Measurements from ENCODE around the gene PCDHA12. TPM values are rescaled to one million over a fixed set of nuclear protein-coding genes. Genes with fewer than 3 reads are reported as not detected.
"Not testable (repeated sequence)": the region's sequence is repeated elsewhere in the genome, so short reads cannot be mapped to it uniquely, and the experiment has no call there.

PCDHA12 gene
- total and polyA plus RNA-seq, 7 experiments from 2014 or later = not detected

DNA sequence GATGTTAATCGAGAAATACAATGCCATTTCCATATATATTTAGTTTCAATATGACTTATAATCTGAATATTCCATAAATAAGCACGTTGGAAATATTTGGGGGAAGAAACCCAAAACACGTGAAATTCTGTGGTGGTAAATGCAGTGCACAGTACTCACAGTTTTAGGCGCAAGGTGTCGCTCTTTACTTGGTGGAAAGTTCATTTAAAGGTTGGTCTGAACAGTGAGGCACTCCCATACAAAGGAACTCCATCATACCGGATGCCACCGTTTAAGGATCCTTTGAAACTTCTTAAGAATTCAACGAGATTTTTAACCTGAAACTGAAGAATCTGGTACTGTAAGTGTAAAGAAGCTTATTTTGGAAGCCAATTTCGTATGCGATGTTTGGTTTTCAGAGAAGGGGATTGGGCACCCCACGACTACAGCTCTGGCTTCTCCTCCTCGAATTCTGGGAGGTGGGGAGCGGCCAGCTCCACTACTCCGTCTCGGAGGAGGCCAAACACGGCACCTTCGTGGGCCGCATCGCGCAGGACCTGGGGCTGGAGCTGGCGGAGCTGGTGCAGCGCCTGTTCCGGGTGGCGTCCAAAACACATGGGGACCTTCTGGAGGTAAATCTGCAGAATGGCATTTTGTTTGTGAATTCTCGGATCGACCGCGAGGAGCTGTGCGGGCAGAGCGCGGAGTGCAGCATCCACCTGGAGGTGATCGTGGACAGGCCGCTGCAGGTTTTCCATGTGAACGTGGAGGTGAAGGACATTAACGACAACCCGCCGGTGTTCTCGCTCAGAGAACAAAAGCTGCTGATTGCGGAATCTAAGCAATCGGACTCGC lies 6.2 kb upstream of the PCDHA12 start, which contains the start of gene PCDHA11:
TSS of gene PCDHA11 (plus strand) at position 237 of the 834 bp plus-strand sequence. CDS start at position 384, 147 bp downstream.
- Histone ChIP-seq H3K36me3 (ENCODE audit: control insufficient read depth in 2 of 3, insufficient read depth in 3 of 3, low read length in 3 of 3) (no peaks in the 10 kb centered on the region), H3K4me1 (ENCODE audit: control insufficient read depth in 2 of 2, insufficient read depth in 2 of 2, low read length in 2 of 2) (no peaks in the 10 kb centered on the region), H3K9me3 (ENCODE audit: control insufficient read depth in 2 of 3, low read length in 3 of 3) (peaks cover 0 to 19% (median 0%) of the 10 kb centered on the region in 3 experiments), H3K4me3 (ENCODE audit: low read length) (no peak within 1 kb of the TSS), H3K27ac (ENCODE audit: low read depth, low read length) (no peak within 1 kb of the TSS), H3K27me3 (ENCODE audit: control insufficient read depth in 2 of 2, insufficient read depth in 2 of 2, low read length in 2 of 2) (peaks cover 0 to 16% of the 10 kb centered on the region in 2 donors)
- Mint-ChIP-seq H3K27ac (peak within 1 kb of the TSS in 1 of 9 donors; percentile 33), H3K9me3 (peaks cover 0 to 63% (median 21%) of the 10 kb centered on the region in 11 donors), H3K27me3 (peaks cover 0 to 61% (median 43%) of the 10 kb centered on the region in 5 donors), H3K36me3 (peaks cover 0 to 14% (median 2%) of the 10 kb centered on the region in 5 donors), H3K4me1 (no peaks in the 10 kb centered on the region), H3K4me3 (peak within 1 kb of the TSS in 1 of 10 donors; percentile 20)
- ChIA-PET CTCF (no interaction called here), POLR2A (no interaction called here)
- intact Hi-C loops (cut with micrococcal nuclease) = no loop called here
- DNase-seq = no peak
- no peak for ATAC-seq

GRCh38 chr5:140869555-140869886 lies 5.6 kb upstream of the PCDHA12 start:
- H3K9me3 Mint-ChIP-seq = peaks cover 0 to 65% (median 23%) of the 10 kb centered on the region in 11 donors
- peaks cover 0 to 63% (median 45%) of the 10 kb centered on the region in 5 donors for H3K27me3 Mint-ChIP-seq
- peaks cover 0 to 16% of the 10 kb centered on the region in 2 donors for H3K27me3 ChIP-seq (ENCODE audit: control insufficient read depth in 2 of 2, insufficient read depth in 2 of 2, low read length in 2 of 2)
- H3K4me1 ChIP-seq (ENCODE audit: control insufficient read depth in 2 of 2, insufficient read depth in 2 of 2, low read length in 2 of 2) = no peaks in the 10 kb centered on the region
- intact Hi-C loops (cut with micrococcal nuclease) = no loop called here
- ChIA-PET CTCF (no interaction called here), POLR2A (no interaction called here)
- H3K27ac Mint-ChIP-seq = peak overlapping the region in 1 of 9 donors; percentile 33
- H3K4me3 ChIP-seq (ENCODE audit: low read length) = no peak overlapping the region
- ATAC-seq = no peak
- no peaks in the 10 kb centered on the region for H3K4me1 Mint-ChIP-seq
- H3K36me3 ChIP-seq (ENCODE audit: control insufficient read depth in 2 of 3, insufficient read depth in 3 of 3, low read length in 3 of 3) = no peaks in the 10 kb centered on the region
- peaks cover 0 to 19% (median 0%) of the 10 kb centered on the region in 3 experiments for H3K9me3 ChIP-seq (ENCODE audit: control insufficient read depth in 2 of 3, low read length in 3 of 3)
- peak overlapping the region in 1 of 10 donors; percentile 20 for H3K4me3 Mint-ChIP-seq
- H3K36me3 Mint-ChIP-seq = peaks cover 0 to 11% (median 2%) of the 10 kb centered on the region in 5 donors
- H3K27ac ChIP-seq (ENCODE audit: low read depth, low read length) = no peak overlapping the region
- no peak for DNase-seq

GRCh38 chr5:140870221-140871201 lies 4.6 kb upstream of the PCDHA12 start:
- DNase-seq (no peak), ATAC-seq (no peak)
- intact Hi-C loops (cut with micrococcal nuclease) = no loop called here
- ChIA-PET POLR2A (no interaction called here), CTCF (no interaction called here)
- Mint-ChIP-seq H3K27ac (no peak overlapping the region), H3K27me3 (peaks cover 0 to 69% (median 50%) of the 10 kb centered on the region in 5 donors), H3K36me3 (peaks cover 0 to 10% (median 2%) of the 10 kb centered on the region in 5 donors), H3K4me3 (no peak overlapping the region), H3K4me1 (no peaks in the 10 kb centered on the region), H3K9me3 (peaks cover 0 to 71% (median 28%) of the 10 kb centered on the region in 11 donors)
- H3K27me3 ChIP-seq (ENCODE audit: control insufficient read depth in 2 of 2, insufficient read depth in 2 of 2, low read length in 2 of 2) = peaks cover 0 to 10% of the 10 kb centered on the region in 2 donors
- no peaks in the 10 kb centered on the region for H3K4me1 ChIP-seq (ENCODE audit: control insufficient read depth in 2 of 2, insufficient read depth in 2 of 2, low read length in 2 of 2)
- no peaks in the 10 kb centered on the region for H3K36me3 ChIP-seq (ENCODE audit: control insufficient read depth in 2 of 3, insufficient read depth in 3 of 3, low read length in 3 of 3)
- peaks cover 0 to 21% (median 0%) of the 10 kb centered on the region in 3 experiments for H3K9me3 ChIP-seq (ENCODE audit: control insufficient read depth in 2 of 3, low read length in 3 of 3)
- H3K4me3 ChIP-seq (ENCODE audit: low read length) = no peak overlapping the region
- H3K27ac ChIP-seq (ENCODE audit: low read depth, low read length) = no peak overlapping the region

- H3K27me3 ChIP-seq (ENCODE audit: control insufficient read depth in 2 of 2, insufficient read depth in 2 of 2, low read length in 2 of 2); H3K4me1 Mint-ChIP-seq; H3K4me3 Mint-ChIP-seq; H3K4me3 ChIP-seq (ENCODE audit: low read length); CTCF ChIA-PET; H3K27ac ChIP-seq (ENCODE audit: low read depth, low read length); ATAC-seq; intact Hi-C loops (cut with micrococcal nuclease); H3K36me3 ChIP-seq (ENCODE audit: control insufficient read depth in 2 of 3, insufficient read depth in 3 of 3, low read length in 3 of 3); POLR2A ChIA-PET; H3K4me1 ChIP-seq (ENCODE audit: control insufficient read depth in 2 of 2, insufficient read depth in 2 of 2, low read length in 2 of 2); DNase-seq: not testable (repeated sequence)
- peak overlapping the region in 1 of 9 donors; percentile 52 for H3K27ac Mint-ChIP-seq
- H3K9me3 ChIP-seq (ENCODE audit: control insufficient read depth in 2 of 3, low read length in 3 of 3) = peaks cover 0 to 21% (median 0%) of the 10 kb centered on the region in 3 experiments
- H3K27me3 Mint-ChIP-seq = peaks cover 0 to 74% (median 73%) of the 10 kb centered on the region in 5 donors
- peaks cover 0 to 32% (median 2%) of the 10 kb centered on the region in 5 donors for H3K36me3 Mint-ChIP-seq
- H3K9me3 Mint-ChIP-seq = peaks cover 7 to 86% (median 46%) of the 10 kb centered on the region in 11 donors
Observed at GRCh38 chr5:140876541-140877261, 1.6 kb downstream of the PCDHA12 start.

GRCh38 chr5:140877262-140877581 lies 2.1 kb downstream of the PCDHA12 start:
- peaks cover 0 to 34% (median 4%) of the 10 kb centered on the region in 5 donors for H3K36me3 Mint-ChIP-seq
- no peak overlapping the region for H3K4me3 Mint-ChIP-seq
- DNase-seq = no peak
- no peak for ATAC-seq
- H3K4me3 ChIP-seq (ENCODE audit: low read length) = no peak overlapping the region
- H3K4me1 ChIP-seq (ENCODE audit: control insufficient read depth in 2 of 2, insufficient read depth in 2 of 2, low read length in 2 of 2) = no peaks in the 10 kb centered on the region
- H3K9me3 ChIP-seq (ENCODE audit: control insufficient read depth in 2 of 3, low read length in 3 of 3) = peaks cover 0 to 21% (median 0%) of the 10 kb centered on the region in 3 experiments
- H3K27ac ChIP-seq (ENCODE audit: low read depth, low read length) = no peak overlapping the region
- H3K27me3 ChIP-seq (ENCODE audit: control insufficient read depth in 2 of 2, insufficient read depth in 2 of 2, low read length in 2 of 2) = no peaks in the 10 kb centered on the region
- H3K27me3 Mint-ChIP-seq = peaks cover 0 to 74% (median 71%) of the 10 kb centered on the region in 5 donors
- no peak overlapping the region for H3K27ac Mint-ChIP-seq
- intact Hi-C loops (cut with micrococcal nuclease) = no loop called here
- ChIA-PET CTCF (no interaction called here), POLR2A (no interaction called here)
- no peaks in the 10 kb centered on the region for H3K36me3 ChIP-seq (ENCODE audit: control insufficient read depth in 2 of 3, insufficient read depth in 3 of 3, low read length in 3 of 3)
- peaks cover 9 to 86% (median 45%) of the 10 kb centered on the region in 11 donors for H3K9me3 Mint-ChIP-seq
- no peaks in the 10 kb centered on the region for H3K4me1 Mint-ChIP-seq
